Fibroblast of upper back skin (primary cell): ENCODE data around the gene PTPRH.

ENCODE experiments used
- DNase-seq: peaks from one replicate; pipeline ENCODE4 v3.0.0-alpha.2; 2013

The PTPRH gene, protein sequence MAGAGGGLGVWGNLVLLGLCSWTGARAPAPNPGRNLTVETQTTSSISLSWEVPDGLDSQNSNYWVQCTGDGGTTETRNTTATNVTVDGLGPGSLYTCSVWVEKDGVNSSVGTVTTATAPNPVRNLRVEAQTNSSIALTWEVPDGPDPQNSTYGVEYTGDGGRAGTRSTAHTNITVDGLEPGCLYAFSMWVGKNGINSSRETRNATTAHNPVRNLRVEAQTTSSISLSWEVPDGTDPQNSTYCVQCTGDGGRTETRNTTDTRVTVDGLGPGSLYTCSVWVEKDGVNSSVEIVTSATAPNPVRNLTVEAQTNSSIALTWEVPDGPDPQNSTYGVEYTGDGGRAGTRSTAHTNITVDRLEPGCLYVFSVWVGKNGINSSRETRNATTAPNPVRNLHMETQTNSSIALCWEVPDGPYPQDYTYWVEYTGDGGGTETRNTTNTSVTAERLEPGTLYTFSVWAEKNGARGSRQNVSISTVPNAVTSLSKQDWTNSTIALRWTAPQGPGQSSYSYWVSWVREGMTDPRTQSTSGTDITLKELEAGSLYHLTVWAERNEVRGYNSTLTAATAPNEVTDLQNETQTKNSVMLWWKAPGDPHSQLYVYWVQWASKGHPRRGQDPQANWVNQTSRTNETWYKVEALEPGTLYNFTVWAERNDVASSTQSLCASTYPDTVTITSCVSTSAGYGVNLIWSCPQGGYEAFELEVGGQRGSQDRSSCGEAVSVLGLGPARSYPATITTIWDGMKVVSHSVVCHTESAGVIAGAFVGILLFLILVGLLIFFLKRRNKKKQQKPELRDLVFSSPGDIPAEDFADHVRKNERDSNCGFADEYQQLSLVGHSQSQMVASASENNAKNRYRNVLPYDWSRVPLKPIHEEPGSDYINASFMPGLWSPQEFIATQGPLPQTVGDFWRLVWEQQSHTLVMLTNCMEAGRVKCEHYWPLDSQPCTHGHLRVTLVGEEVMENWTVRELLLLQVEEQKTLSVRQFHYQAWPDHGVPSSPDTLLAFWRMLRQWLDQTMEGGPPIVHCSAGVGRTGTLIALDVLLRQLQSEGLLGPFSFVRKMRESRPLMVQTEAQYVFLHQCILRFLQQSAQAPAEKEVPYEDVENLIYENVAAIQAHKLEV

DNA sequence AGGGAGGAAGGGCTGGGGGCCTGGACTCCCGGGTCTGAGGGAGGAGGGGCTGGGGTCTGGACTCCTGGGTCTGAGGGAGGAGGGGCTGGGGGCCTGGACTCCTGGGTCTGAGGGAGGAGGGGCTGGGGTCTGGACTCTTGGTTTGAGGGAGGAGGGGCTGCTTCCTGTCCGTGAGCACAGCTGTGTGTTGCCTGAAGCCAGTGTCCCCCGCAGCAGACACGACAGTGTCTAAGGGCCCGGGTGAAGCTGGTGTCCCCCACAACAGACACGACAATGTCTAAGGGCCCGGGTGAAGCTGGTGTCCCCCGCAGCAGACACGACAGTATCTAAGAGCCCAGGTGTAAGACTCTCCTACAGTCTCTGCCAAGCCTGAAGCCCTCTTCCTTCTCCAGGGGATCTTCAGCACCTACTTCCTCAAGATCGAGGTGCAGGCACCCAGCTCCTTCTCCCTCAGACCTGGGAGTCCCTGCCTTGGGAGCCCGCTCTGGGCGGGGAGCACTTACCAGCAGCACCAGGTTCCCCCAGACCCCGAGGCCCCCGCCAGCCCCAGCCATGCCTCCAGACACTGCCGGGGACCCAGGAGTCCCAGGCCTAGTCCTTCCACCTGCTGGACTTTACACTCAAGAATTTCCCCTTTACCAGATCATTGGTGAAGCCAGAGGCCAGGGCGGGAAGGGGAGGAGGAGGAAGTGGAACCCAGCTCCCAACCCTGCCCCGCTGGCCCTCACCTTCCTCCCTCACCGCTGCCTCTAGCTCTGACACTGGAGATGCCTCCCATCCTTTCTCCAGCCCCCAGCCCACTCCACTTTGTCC lies at the start of gene PTPRH:
TSS of gene PTPRH (minus strand) at position 622 of the 813 bp plus-strand sequence. CDS start at position 554, 68 bp downstream.
- no peak for DNase-seq

DNA sequence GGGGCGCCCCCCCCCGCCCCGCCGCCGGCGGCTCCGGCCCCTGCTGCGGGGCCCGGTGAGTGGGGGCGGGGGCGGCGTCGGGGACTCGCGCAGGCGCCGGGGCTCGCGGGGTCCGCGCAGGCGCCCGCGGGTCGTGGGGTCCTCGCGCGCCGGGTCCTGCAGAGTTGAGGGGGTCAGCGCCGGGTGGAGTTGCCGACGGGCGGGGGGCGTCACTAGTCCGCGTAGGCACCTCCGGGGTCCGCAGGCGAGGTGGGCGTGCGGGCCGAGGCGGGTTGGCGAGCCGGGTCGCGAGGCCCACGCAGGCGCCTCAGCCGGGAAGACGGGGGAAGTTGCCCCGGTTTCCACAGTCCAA lies 49.2 kb upstream of the PTPRH start:
- DNase-seq, result no peak

DNA sequence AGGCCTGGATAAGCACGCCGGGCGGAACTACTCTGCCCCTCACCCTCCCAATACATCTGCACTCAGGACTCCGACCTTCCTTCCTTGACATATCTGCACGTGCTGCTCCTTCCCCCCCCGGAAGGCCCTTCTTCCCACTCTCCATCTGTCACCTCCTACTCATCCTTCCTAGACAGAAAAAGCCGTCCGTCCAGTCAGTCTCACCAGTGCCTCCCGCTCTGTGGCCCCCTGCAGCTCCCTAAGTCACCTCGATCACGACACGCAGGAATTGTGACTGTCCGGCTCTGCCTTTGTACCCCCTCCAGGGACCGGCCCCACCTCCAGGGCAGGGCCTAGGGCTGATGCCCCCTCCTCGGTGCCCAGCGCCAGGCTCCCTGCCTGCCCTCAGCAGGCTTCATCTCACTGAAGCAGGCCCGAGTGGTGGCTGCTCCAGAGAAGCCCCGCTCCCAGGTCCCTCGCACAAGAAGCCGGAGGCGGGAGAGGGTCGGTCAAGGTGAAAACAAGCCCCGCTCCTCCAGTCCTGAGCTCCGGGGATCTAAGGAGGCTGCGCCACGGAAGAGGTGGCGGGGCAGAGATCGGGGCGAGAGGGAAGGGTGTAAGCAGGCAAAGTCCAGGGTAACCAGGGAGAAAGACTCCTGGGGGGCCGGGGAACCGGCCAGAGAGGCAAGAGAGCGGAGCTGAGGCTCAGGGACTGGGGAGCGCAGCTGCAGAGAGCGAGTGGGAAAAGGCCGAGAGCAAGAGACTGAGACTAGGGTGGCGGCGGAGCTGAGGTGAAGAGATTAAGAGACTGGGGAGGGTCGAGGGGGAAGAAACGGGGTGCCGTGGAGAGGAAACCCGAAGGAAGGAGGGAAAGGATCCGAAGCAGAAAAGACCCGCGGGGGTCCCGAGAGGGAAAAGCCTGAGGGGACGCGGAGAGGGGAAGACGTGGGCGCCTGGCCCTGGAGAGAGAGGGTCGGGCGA lies 48.4 kb upstream of the PTPRH start:
- DNase-seq, result no peak

DNA sequence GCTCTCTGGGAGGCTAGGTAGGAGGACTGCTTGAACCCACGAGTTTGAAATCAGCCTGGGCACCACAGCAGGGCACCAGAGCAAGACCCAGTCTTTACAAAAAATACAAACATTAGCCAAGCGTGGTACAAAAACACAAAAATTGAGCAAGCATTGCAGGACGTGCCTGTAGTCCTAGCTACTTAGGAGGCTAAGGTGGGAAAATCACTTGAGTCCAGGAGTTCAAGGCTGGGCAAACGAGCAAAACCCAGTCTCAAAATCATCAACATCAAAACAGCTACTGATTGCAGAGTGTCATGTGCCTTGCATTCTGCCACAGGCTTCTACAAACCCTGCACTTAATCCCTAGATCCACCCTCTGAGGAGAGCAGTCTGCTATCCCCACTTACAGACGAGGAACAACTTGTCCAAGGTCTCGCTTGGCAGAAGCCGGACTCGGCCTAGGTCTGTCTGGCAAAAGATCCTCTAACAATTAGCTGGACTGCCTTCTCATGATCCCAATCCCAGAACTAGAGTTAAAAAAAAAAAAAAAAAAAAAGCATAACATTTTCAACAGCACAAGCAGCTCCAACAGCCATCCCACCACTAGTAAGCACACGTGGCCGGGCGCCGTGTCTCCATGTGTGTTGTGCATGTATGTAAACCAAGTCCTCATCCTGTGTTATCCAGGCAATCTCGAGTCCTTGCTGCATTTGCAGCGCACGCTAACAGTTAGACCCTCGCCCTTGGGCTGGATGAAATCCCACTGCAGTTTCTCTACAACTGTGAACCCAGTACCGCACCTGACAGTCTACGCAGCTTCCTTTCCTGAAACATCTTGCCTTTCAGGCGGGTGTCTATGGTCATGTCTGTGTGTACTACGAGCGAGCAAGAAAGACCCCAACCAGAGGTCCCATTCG lies 47.5 kb upstream of the PTPRH start:
- DNase-seq, result no peak

DNA sequence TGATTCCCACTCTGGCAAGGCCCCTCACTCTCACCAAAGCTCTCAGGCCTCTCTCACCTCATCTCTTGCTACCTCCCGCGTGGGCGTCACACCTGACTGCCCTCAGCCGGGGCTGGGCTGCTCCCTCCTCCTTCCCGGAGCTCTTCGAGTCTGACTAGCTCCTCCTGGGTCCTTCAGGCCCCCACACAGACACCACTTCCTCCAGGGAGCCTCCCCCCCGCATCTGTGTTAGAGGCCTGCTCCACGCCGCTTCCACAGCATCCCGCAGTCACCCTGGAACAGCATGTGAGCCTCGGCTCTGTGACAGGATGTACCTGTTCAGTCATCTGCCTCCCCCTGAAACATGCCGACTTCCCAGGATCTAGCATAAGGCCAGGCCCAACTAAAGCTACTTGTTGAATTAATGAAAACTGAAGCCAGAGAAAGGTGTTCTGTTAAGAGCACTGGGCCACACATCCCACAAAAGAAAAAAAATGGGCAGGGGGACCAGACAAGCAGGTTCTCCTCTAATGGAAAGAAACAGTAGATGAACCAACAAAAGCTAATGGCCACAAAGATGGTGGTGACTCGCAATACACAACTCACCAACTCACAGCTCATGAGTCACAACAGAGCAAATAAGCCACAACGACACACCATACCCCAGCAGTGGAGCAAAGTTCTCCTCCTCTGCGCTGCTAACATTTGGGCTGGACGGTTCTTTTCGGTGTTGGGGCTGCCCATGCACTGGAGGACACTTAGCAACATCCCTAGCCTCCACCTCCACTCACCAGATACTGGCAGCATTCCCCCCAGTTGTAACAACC lies 46.5 kb upstream of the PTPRH start:
- DNase-seq, result peak; percentile 17

DNA sequence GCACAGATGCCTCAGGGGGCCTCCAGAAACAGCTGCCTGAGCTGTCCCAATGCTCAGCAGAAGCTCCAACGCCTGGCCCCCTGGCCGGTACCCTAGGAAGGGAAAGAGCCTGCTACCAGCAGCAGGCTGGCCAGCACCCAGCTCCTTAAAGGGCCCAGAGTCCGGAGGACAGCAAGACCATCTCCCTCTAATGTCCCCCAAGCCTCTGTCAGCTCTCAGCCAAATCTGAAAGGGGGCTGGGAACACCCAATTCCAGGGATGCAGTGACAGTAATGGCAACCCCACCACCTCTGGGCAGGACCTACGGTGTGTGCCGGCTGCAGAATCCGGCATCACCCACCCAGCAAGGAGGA lies 45.3 kb upstream of the PTPRH start:
- DNase-seq, result no peak

DNA sequence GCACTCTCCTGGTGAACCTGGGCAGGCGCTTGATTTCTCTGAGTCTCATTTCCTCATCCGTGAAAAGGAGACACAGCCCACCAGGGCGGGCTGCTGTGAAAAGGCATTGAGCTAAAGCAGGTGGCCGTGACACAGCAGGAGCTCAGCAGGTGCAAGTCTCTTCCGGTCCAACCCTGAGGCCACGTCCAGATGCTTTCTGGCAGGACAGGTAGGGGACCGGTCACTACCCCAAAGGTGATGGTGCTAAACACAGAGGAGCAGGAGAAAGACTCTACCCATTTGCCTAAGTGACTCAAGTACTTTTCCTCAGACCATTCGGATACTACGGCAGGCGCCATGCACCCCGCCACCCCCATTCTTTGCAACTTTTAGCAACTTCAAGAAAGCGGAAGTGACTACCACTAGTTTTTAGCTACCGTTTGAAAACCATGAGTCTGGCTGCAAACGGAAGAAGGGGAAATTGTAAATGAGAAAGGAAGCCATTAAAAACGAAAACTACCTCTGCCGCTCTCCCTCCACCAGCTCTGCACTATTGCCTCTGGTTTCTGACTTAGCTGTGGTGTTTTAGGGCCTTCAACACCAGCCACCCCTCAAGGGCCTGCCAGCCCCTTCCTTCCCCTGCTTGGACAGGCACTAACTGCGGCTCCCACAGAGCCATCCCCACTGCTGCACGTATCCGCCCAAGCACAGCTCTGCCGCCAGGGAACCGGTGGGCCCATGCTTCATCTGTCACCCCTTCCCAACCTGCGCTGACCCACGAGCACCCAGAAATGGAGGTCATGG lies 44.7 kb upstream of the PTPRH start:
- DNase-seq, result no peak

DNA sequence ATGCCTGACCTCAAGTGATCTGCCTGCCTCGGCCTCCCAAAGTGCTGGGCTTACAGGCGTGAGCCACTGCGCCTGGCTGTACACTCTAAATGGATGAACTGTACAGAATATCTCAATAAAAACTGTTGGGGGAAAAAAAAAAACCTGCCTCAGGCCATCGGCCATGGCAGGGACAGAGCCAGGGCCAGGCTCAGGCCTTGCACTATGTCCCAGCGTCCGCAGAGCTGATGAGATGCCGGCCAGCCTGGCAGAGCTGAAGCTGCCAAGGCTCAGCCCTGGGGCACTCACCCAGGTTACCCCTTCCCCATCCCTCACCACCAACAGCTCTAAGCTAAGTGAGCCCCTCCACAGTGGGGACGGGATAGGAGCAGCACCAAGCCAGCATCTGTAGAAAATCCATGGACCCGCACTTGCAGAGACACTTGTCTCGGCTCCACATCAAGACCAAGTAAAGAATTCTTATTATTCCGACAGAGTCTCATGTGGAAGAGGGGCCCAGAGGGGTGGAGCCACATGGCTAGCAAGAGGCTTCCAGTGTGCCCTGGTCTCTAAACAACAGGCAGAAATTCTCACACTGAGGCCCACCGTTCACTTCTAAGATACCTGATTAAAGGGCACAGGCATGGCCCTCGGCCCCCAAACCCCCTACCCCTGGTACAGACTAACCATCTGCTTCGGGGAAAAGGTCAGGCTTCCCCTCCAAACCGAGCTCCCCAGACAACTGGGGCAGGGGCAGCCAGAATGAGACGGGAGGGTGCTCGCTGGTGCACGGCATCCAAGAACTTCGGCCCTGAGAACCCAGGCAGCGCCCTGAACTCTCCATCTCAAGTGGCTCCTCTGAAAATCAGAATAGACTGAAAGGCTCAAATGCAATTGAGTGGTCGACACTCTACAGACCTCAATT lies 43.7 kb upstream of the PTPRH start:
- DNase-seq, result no peak

DNA sequence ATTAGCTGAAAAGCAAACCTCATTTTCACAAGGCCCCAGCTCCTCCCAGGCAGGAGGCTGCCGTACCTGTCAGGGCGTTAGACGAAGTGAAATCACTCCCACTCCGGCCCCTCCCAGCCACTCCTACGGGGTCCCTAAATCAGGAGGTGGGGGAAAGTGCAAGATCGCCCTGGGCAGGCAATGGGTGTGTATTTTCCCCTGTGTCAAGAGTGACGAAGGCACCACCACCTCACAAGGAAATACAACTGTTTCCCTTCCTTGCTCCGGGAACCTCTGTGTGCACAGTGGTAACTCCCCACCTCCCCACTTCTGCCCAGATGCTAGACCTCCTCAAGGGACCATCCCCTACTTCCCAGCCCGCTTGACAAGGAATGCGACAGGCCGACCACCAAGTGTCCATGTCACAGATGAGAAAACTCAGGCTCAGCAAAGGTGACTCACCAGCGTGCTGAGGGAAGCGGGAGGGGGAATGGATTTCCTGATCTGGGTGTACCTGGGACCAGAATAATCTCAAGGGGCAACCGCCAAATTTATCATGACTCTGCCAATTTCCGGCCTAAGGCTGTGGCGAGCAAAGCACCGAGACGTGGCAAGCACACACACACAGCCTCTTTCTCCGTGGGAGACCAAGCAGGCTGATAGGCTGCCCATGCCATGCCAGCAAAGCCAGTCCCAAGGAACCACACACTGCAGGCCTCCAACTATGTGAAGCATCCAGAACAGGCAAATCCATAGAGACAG lies 42.2 kb upstream of the PTPRH start:
- no peak for DNase-seq

DNA sequence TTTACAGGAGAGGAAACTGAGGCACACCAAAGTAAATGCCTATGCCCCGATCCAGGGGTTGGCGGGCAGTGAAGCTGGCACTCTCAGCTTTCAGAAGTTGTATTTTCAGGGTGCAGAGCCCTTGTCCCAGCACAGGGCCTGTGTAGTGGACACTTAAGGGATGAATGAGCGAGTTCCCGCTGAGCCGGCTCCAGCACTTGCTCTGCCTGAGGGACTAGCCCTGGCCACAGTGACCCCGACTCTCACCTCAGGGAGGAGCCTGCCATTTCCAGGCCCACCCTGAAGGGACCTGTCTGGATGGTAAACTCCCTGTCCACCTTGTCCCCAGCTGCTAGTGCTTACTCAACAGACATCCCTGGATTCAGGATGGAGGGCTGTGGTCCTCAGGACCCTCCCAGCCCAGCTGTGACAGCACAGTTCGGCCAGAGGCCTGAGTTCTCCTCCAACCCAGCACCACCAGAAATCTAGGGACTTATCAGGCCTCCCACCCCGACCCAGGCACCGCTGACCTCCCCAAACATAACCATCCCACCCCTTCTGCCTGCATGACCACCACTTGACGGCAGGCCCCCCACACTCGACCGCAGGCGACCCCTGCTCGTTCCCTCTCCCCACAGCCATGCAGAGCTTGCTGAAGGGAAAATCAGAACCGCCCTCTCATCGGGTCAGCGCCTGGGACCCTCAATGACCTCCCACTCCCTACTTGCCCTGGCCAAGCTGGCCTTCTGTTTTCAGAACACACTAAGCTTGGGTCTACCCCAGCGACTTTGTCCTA lies 41.1 kb upstream of the PTPRH start:
- no peak for DNase-seq

DNA sequence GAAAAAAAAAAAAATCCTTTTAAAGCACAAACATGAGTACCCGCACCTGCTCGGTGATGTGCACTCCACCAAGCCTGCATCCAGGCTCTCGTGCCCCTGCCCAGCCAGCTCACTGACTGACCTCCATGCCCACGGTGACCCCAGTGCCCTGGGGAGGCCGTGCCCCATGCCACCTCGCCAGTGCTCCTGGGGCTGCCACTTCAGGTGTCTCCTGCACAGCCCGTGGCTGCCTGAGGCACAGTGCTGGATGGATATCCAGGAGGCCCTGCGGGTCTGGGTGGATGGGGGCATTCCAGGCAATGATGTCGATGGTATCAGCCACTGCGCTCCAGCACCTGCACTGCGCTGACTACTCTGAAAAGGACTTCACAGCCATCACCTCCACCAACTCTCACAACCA lies 40.5 kb upstream of the PTPRH start:
- DNase-seq, result no peak

DNA sequence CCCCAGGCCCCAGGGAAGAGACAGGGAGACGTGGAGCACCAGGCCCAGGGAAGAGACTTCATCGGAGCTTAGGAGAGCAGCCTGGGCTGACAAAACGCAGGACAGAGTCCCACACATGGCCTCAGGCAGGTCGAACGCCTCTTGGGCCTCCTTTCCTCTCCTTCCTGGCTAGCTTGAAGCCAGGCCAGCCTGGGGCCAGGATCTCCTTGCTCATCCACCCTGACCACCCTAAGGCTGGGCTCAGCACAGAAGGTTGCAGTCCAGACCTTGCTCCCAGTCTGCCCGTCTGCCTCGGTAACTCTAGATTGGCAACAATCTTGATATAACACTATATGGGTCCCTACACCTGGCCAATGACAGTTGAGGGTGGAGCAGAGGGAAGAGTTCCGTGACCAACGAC lies 39.4 kb upstream of the PTPRH start:
- DNase-seq, result no peak

DNA sequence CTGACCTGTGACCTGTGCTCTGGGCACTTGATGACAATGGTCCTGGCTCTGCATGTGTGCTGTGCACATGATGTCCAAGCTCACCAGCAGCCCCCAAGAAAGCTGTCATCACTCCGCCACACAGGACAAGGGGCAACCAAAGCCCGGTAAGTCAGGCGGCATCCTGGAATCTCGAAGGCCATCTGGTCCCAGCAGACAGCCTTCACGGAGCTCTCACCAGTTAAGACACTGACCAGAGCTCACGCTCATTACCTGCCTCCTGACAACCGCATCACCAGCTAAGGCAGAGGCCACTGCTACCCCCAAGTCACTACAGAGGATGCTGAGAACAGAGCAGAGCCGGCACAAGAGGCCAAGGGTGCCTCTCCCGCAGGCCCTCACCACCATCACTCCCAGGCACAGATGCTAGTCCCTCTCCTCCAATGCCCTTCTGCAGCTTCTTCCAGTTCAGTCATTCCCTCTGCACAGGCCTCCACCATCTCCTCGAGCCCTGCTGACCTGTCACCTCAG lies 38.9 kb upstream of the PTPRH start:
- DNase-seq, result no peak

DNA sequence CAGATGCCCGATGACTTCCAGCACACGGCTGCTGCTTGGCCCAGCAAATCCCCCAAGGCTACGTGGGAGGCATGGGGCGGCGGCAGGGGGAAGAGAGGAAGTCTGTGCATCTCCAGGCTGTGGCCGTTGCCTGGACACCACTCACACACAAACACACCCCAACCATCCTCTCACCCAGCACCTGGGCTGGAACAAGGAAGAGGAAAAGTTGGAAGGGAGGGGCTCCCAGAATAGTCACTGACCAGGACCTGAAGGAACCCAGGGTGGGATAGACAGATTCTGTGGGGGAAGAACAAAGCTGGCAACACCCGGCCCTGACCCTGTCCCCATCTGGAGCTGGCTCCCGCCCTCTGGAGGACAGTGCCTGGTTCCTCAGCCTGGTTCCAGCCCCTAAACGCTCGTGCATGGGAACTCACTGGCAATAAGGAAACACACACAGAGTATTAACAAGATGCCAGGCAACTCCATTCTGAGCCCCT lies 38.4 kb upstream of the PTPRH start:
- DNase-seq, result no peak
